HEK293 (cell line): Measurements from ENCODE around the gene CLMN.

ENCODE experiments used
- EGR2 ChIP-seq: fragments of 450-650 bp; formaldehyde crosslinking; IDR thresholded peaks from 2 replicates; pipeline ENCODE4 v1.5.1; 2016; ENCODE audit warnings: low read depth, missing biosample characterization, missing genetic modification characterization
- FEZF1 ChIP-seq: fragments of 450-650 bp; formaldehyde crosslinking; IDR thresholded peaks from 2 replicates; pipeline ENCODE4 v1.5.1; 2016; ENCODE audit warnings: missing biosample characterization, missing genetic modification characterization
- GLIS1 ChIP-seq: fragments of 450-650 bp; formaldehyde crosslinking; IDR thresholded peaks from 2 replicates; pipeline ENCODE4 v1.5.1; 2016; ENCODE audit warnings: missing biosample characterization, missing genetic modification characterization
- HOXC10 ChIP-seq: sonication (generic); formaldehyde crosslinking; IDR thresholded peaks from 2 replicates; pipeline ENCODE4 v1.8.1; 2023; ENCODE audit warnings: mild to moderate bottlenecking, missing genetic modification reagents
- KLF7 ChIP-seq: fragments of 450-650 bp; formaldehyde crosslinking; IDR thresholded peaks from 2 replicates; pipeline ENCODE4 v1.5.1; 2016; ENCODE audit warnings: missing biosample characterization, missing genetic modification characterization, borderline replicate concordance
- SP2 ChIP-seq: fragments of 450-650 bp; formaldehyde crosslinking; IDR thresholded peaks from 2 replicates; pipeline ENCODE4 v1.5.1; 2016; ENCODE audit warnings: missing biosample characterization, missing genetic modification characterization
- ZBTB1 ChIP-seq: fragments of 450-650 bp; formaldehyde crosslinking; IDR thresholded peaks from 2 replicates; pipeline ENCODE4 v1.5.1; 2016; ENCODE audit warnings: missing biosample characterization, missing genetic modification characterization
- ZBTB26 ChIP-seq: fragments of 450-650 bp; formaldehyde crosslinking; optimal IDR thresholded peaks from 2 replicates; pipeline ENCODE3; 2016; ENCODE audit warnings: missing biosample characterization, mild to moderate bottlenecking, missing genetic modification characterization
- ZBTB8A ChIP-seq: fragments of 450-650 bp; formaldehyde crosslinking; IDR thresholded peaks from 2 replicates; pipeline ENCODE4 v1.5.1; 2016; ENCODE audit warnings: missing biosample characterization, missing genetic modification characterization
- ZNF121 ChIP-seq: fragments of 450-650 bp; formaldehyde crosslinking; IDR thresholded peaks from 2 replicates; pipeline ENCODE4 v1.5.1; 2016; ENCODE audit warnings: missing biosample characterization, missing genetic modification characterization
- ZNF138 ChIP-seq: fragments of 450-650 bp; formaldehyde crosslinking; IDR thresholded peaks from 2 replicates; pipeline ENCODE4 v1.5.1; 2016; ENCODE audit warnings: missing biosample characterization, missing genetic modification characterization, borderline replicate concordance
- ZNF169 ChIP-seq: fragments of 450-650 bp; formaldehyde crosslinking; IDR thresholded peaks from 2 replicates; pipeline ENCODE4 v1.5.1; 2016; ENCODE audit warnings: missing biosample characterization, missing genetic modification characterization
- ZNF211 ChIP-seq: fragments of 450-650 bp; formaldehyde crosslinking; IDR thresholded peaks from 2 replicates; pipeline ENCODE4 v1.5.1; 2016; ENCODE audit warnings: low read depth, missing biosample characterization, missing genetic modification characterization
- ZNF248 ChIP-seq: fragments of 450-650 bp; formaldehyde crosslinking; IDR thresholded peaks from 2 replicates; pipeline ENCODE4 v1.5.1; 2017; ENCODE audit warnings: missing biosample characterization, missing genetic modification characterization
- ZNF324 ChIP-seq: fragments of 450-650 bp; formaldehyde crosslinking; IDR thresholded peaks from 2 replicates; pipeline ENCODE4 v1.5.1; 2016; ENCODE audit warnings: missing biosample characterization, missing genetic modification characterization
- ZNF350 ChIP-seq: fragments of 450-650 bp; formaldehyde crosslinking; IDR thresholded peaks from 2 replicates; pipeline ENCODE4 v1.5.0; 2017; ENCODE audit warnings: missing biosample characterization, mild to moderate bottlenecking, missing genetic modification characterization
- ZNF362 ChIP-seq: fragments of 450-650 bp; formaldehyde crosslinking; IDR thresholded peaks from 2 replicates; pipeline ENCODE4 v1.5.1; 2016; ENCODE audit warnings: missing biosample characterization, missing genetic modification characterization
- ZNF473 ChIP-seq: fragments of 450-650 bp; formaldehyde crosslinking; IDR thresholded peaks from 2 replicates; pipeline ENCODE4 v1.5.1; 2017; ENCODE audit warnings: missing biosample characterization, missing genetic modification characterization
- ZNF501 ChIP-seq: fragments of 450-650 bp; formaldehyde crosslinking; IDR thresholded peaks from 2 replicates; pipeline ENCODE4 v1.5.1; 2016; ENCODE audit warnings: missing biosample characterization, missing genetic modification characterization
- ZNF518A ChIP-seq: fragments of 450-650 bp; formaldehyde crosslinking; conservative IDR thresholded peaks from 2 replicates; pipeline ENCODE4 v1.5.1; 2016; ENCODE audit warnings: low read depth, missing biosample characterization, missing genetic modification characterization
- ZNF555 ChIP-seq: fragments of 450-650 bp; formaldehyde crosslinking; conservative IDR thresholded peaks from 2 replicates; pipeline ENCODE4 v1.5.1; 2017; ENCODE audit warnings: missing biosample characterization, mild to moderate bottlenecking, missing genetic modification characterization, inconsistent platforms
- ZNF677 ChIP-seq: fragments of 450-650 bp; IDR thresholded peaks from 2 replicates; pipeline ENCODE4 v1.5.0; 2018; ENCODE audit warnings: missing biosample characterization, mild to moderate bottlenecking, missing genetic modification characterization, moderate library complexity
- ZNF692 ChIP-seq: fragments of 450-650 bp; formaldehyde crosslinking; IDR thresholded peaks from 2 replicates; pipeline ENCODE4 v1.5.1; 2016; ENCODE audit warnings: missing biosample characterization, missing genetic modification characterization
- ZNF777 ChIP-seq: fragments of 450-650 bp; formaldehyde crosslinking; IDR thresholded peaks from 2 replicates; pipeline ENCODE4 v1.5.1; 2017; ENCODE audit warnings: missing biosample characterization, missing genetic modification characterization, borderline replicate concordance
- ZSCAN5A ChIP-seq: fragments of 450-650 bp; formaldehyde crosslinking; IDR thresholded peaks from 2 replicates; pipeline ENCODE4 v1.5.1; 2016; ENCODE audit warnings: missing biosample characterization, missing genetic modification characterization
- TF ChIP-seq, protein P1 (sequence below): fragments of 450-650 bp; IDR thresholded peaks from 2 replicates; pipeline ENCODE4 v1.5.1; 2018; ENCODE audit warnings: missing biosample characterization, missing genetic modification characterization

Gene CLMN

DNA sequence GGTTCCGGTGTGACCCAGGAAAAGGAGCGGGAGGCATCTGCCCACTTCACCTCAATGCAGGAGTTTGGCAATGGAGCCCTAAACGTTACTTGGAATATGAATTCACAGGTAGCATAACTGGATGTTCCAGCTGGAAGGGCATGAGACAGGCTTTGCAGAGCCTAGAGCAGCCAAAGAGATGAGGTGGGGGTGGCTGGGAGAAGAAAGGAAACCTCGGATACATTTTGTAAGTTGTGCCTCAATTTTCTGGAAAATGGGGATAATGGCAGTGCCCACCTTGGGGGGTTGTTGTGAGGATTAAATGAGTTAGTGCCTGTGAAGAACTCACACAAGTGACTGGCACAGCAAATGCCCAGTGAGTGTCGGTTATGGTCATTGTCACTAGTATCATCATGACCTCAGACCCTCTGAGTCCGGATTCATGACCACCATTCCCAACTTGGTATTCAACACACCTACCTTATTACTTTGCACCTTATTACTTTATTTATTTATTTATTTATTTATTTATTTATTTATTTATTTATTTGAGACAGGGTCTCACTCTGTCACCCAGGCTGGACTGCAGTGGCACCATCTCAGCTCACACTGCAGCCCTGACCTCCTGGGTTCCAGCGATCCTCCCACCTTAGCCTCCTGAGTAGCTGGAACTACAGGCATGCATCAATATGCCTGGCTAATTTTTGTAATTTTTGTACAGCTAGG lies 56.0 kb downstream of the CLMN start (continued):
- TF ChIP-seq GLIS1 (tag by site-specific recombination) (no peak), ZNF121 (tag by site-specific recombination) (no peak), ZNF248 (tag by site-specific recombination) (no peak), ZBTB1 (tag by site-specific recombination) (no peak), ZNF501 (no peak), ZNF692 (tag by site-specific recombination) (no peak), ZNF169 (tag by site-specific recombination) (no peak), ZNF555 (tag by site-specific recombination) (no peak; the same call in none of the 2 replicates), ZNF324 (no peak), ZBTB8A (peak; percentile 52), ZSCAN5A (tag by site-specific recombination) (no peak), ZNF777 (tag by site-specific recombination) (no peak), ZNF677 (tag by site-specific recombination) (no peak), ZNF211 (tag by site-specific recombination) (no peak), SP2 (tag by site-specific recombination) (no peak), ZNF518A (tag by site-specific recombination) (peak; percentile 74), ZNF350 (no peak), KLF7 (no peak), EGR2 (tag by site-specific recombination) (no peak), ZNF362 (no peak), ZBTB26 (no peak), FEZF1 (tag by site-specific recombination) (no peak), HOXC10 (CRISPR knock-in tag) (no peak), ZNF473 (tag by site-specific recombination) (no peak), ZNF138 (tag by site-specific recombination) (no peak)
- TF ChIP-seq, protein P1, sequence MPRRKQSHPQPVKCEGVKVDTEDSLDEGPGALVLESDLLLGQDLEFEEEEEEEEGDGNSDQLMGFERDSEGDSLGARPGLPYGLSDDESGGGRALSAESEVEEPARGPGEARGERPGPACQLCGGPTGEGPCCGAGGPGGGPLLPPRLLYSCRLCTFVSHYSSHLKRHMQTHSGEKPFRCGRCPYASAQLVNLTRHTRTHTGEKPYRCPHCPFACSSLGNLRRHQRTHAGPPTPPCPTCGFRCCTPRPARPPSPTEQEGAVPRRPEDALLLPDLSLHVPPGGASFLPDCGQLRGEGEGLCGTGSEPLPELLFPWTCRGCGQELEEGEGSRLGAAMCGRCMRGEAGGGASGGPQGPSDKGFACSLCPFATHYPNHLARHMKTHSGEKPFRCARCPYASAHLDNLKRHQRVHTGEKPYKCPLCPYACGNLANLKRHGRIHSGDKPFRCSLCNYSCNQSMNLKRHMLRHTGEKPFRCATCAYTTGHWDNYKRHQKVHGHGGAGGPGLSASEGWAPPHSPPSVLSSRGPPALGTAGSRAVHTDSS: no peak
